ENCODE data around the gene MAP3K1. TPM values are rescaled to one million over a fixed set of nuclear protein-coding genes. Genes with fewer than 3 reads are reported as not detected.

The MAP3K1 gene
- total RNA-seq, 1 experiment from 2014 or later: 8.5 TPM

DNA sequence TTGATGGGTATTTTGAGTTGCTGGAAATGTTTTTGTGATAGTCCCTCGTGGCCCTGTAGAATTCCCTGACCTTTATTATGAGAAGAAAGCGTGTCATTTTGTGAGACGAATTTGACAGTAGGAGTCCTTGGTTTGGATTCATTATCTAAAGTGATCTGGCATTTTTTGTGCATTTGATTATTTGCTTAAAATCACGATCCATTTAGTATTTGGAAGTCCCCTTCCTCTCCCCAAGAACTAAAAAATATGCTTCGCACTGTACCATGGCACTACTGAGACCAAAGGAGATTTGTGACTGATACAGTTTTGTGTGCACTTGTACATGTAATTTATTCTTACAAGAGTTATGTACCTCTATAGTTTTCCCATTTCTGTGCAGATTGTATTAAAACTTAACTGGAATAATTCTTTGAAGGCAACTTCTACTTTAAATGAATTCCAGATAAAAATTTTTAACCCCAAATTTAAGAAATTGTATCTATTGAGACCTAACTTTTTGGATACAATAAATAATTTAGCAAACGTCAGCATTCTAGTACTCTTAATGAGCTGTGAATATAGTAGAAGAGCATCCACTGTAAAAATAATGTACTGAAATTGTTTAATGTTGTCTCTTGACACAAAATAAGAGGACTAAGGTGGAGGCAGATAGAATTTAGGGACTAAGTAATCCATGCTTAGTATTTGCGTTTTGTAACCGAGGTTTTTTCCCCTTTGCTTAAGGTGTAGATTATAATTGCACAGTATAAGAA lies 2.1 kb downstream of the MAP3K1 start:
- no peak for ATAC-seq

More for the DNA sequence above, 2.1 kb downstream of the MAP3K1 start:
- H3K79me2 ChIP-seq (ENCODE audit: insufficient read depth, low read length): peaks cover 43% of the 10 kb centered on the region
- no peak for TF ChIP-seq EZH2 (IDR thresholded peaks at IDR 0.05)
- no peak for TF ChIP-seq SP1 (IDR thresholded peaks at IDR 0.05; ENCODE audit: low read depth)
- no peak for TF ChIP-seq JUND (IDR thresholded peaks at IDR 0.05)
- no peak for TF ChIP-seq TCF7L2 (IDR thresholded peaks at IDR 0.05; ENCODE audit: borderline replicate concordance, extremely low read depth, insufficient read depth, insufficient read length)
- no peak for TF ChIP-seq EZH2phosphoT487 (IDR thresholded peaks at IDR 0.05; ENCODE audit: borderline replicate concordance)
- TF ChIP-seq POLR2AphosphoS5 (IDR thresholded peaks at IDR 0.05; ENCODE audit: low read depth, low read length): no peak
- TF ChIP-seq, protein P1, sequence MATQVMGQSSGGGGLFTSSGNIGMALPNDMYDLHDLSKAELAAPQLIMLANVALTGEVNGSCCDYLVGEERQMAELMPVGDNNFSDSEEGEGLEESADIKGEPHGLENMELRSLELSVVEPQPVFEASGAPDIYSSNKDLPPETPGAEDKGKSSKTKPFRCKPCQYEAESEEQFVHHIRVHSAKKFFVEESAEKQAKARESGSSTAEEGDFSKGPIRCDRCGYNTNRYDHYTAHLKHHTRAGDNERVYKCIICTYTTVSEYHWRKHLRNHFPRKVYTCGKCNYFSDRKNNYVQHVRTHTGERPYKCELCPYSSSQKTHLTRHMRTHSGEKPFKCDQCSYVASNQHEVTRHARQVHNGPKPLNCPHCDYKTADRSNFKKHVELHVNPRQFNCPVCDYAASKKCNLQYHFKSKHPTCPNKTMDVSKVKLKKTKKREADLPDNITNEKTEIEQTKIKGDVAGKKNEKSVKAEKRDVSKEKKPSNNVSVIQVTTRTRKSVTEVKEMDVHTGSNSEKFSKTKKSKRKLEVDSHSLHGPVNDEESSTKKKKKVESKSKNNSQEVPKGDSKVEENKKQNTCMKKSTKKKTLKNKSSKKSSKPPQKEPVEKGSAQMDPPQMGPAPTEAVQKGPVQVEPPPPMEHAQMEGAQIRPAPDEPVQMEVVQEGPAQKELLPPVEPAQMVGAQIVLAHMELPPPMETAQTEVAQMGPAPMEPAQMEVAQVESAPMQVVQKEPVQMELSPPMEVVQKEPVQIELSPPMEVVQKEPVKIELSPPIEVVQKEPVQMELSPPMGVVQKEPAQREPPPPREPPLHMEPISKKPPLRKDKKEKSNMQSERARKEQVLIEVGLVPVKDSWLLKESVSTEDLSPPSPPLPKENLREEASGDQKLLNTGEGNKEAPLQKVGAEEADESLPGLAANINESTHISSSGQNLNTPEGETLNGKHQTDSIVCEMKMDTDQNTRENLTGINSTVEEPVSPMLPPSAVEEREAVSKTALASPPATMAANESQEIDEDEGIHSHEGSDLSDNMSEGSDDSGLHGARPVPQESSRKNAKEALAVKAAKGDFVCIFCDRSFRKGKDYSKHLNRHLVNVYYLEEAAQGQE (IDR thresholded peaks at IDR 0.05; ENCODE audit: low read depth): no peak
- TF ChIP-seq SIN3A (IDR thresholded peaks at IDR 0.05; ENCODE audit: low read depth): no peak
- TF ChIP-seq, protein P2, sequence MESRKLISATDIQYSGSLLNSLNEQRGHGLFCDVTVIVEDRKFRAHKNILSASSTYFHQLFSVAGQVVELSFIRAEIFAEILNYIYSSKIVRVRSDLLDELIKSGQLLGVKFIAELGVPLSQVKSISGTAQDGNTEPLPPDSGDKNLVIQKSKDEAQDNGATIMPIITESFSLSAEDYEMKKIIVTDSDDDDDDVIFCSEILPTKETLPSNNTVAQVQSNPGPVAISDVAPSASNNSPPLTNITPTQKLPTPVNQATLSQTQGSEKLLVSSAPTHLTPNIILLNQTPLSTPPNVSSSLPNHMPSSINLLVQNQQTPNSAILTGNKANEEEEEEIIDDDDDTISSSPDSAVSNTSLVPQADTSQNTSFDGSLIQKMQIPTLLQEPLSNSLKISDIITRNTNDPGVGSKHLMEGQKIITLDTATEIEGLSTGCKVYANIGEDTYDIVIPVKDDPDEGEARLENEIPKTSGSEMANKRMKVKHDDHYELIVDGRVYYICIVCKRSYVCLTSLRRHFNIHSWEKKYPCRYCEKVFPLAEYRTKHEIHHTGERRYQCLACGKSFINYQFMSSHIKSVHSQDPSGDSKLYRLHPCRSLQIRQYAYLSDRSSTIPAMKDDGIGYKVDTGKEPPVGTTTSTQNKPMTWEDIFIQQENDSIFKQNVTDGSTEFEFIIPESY (IDR thresholded peaks at IDR 0.05; ENCODE audit: extremely low read depth, insufficient replicate concordance, low read length): no peak
- TF ChIP-seq, protein P3, sequence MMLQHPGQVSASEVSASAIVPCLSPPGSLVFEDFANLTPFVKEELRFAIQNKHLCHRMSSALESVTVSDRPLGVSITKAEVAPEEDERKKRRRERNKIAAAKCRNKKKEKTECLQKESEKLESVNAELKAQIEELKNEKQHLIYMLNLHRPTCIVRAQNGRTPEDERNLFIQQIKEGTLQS (IDR thresholded peaks at IDR 0.05): no peak
- TF ChIP-seq SRF (IDR thresholded peaks at IDR 0.05; ENCODE audit: low read depth): no peak
- TF ChIP-seq RAD21 (IDR thresholded peaks at IDR 0.05; ENCODE audit: low read depth): no peak
- TF ChIP-seq ZNF274 (IDR thresholded peaks at IDR 0.05; ENCODE audit: low read depth, low read length): no peak
- no peak for TF ChIP-seq ELF1 (IDR thresholded peaks at IDR 0.05; ENCODE audit: borderline replicate concordance, low read depth)
- TF ChIP-seq ZFX (IDR thresholded peaks at IDR 0.05): no peak
- TF ChIP-seq POLR2A (IDR thresholded peaks at IDR 0.05; ENCODE audit: borderline replicate concordance, extremely low read depth, insufficient read depth, insufficient read length): no peak
- no peak for TF ChIP-seq CBX3 (IDR thresholded peaks at IDR 0.05; ENCODE audit: low read depth)
- TF ChIP-seq, protein P4, sequence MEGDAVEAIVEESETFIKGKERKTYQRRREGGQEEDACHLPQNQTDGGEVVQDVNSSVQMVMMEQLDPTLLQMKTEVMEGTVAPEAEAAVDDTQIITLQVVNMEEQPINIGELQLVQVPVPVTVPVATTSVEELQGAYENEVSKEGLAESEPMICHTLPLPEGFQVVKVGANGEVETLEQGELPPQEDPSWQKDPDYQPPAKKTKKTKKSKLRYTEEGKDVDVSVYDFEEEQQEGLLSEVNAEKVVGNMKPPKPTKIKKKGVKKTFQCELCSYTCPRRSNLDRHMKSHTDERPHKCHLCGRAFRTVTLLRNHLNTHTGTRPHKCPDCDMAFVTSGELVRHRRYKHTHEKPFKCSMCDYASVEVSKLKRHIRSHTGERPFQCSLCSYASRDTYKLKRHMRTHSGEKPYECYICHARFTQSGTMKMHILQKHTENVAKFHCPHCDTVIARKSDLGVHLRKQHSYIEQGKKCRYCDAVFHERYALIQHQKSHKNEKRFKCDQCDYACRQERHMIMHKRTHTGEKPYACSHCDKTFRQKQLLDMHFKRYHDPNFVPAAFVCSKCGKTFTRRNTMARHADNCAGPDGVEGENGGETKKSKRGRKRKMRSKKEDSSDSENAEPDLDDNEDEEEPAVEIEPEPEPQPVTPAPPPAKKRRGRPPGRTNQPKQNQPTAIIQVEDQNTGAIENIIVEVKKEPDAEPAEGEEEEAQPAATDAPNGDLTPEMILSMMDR (IDR thresholded peaks at IDR 0.05 in 2 of 3, conservative IDR thresholded peaks at IDR 0.05 in 1 of 3; ENCODE audit: borderline replicate concordance in 1 of 3, insufficient read depth in 1 of 3, low read depth in 2 of 3, low read length in 2 of 3): no peak
- TF ChIP-seq, protein P5, sequence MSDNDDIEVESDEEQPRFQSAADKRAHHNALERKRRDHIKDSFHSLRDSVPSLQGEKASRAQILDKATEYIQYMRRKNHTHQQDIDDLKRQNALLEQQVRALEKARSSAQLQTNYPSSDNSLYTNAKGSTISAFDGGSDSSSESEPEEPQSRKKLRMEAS (IDR thresholded peaks at IDR 0.05): no peak
- no peak for TF ChIP-seq EGR1 (IDR thresholded peaks at IDR 0.05; ENCODE audit: low read depth)
- intact Hi-C loops (cut with micrococcal nuclease): loop anchor here (5.0 kb wide), 1 partner anchor 465 kb away; no protein-coding TSS in a partner anchor
- RAD21 ChIA-PET (ENCODE audit: low non-redundant PET in 1 of 2, low total read pairs in 2 of 2, uncharacterized antibody in 2 of 2, unreplicated experiment in 2 of 2): no interaction called here
- H3K9ac ChIP-seq (ENCODE audit: low read length): peak overlapping the region; percentile 67; the same call in 1 of the 2 replicates
- H3K4me2 ChIP-seq (ENCODE audit: low read length): peak overlapping the region; percentile 97
- TSS peak; percentile 37 for BruUV-seq (replicated peaks)
- H3K36me3 ChIP-seq (ENCODE audit: control insufficient read depth in 1 of 2, insufficient read depth in 2 of 2, low read length in 2 of 2): no peaks in the 10 kb centered on the region
- no peaks in the 10 kb centered on the region for H4K20me1 ChIP-seq (ENCODE audit: insufficient read depth)
- DNase-seq (ENCODE audit: low read depth, low spot score): no peak
- peak overlapping the region; percentile 61 to 79 for H3K4me3 ChIP-seq (replicated peaks in 1 of 2; ENCODE audit: low read depth in 1 of 2, low read length in 2 of 2)
- peaks cover 10 to 16% of the 10 kb centered on the region in 2 experiments; a peak in 3 of 4 replicates for H3K4me1 ChIP-seq (ENCODE audit: control insufficient read depth in 1 of 2, insufficient read depth in 2 of 2, low read length in 2 of 2)
- POLR2A ChIA-PET: no interaction called here
- peak overlapping the region; percentile 90; the same call in 1 of the 2 replicates for H3K27ac ChIP-seq (ENCODE audit: low read depth, low read length)
- no peak overlapping the region for H2AFZ ChIP-seq (ENCODE audit: low read depth, low read length, poor library complexity, severe bottlenecking)
- no peaks in the 10 kb centered on the region for H3K9me3 ChIP-seq (ENCODE audit: control insufficient read depth in 1 of 2, insufficient read depth in 1 of 2, low read depth in 1 of 2, low read length in 2 of 2)
- CTCF ChIA-PET: no interaction called here
- H3K9me2 ChIP-seq (ENCODE audit: insufficient read depth): no peaks in the 10 kb centered on the region
- H3K27me3 ChIP-seq (ENCODE audit: insufficient read depth, low read length): no peaks in the 10 kb centered on the region
